HepG2 (cell line): ENCODE results near the gene PRKG1. TPM values are rescaled to one million over a fixed set of nuclear protein-coding genes. Genes with fewer than 3 reads are reported as not detected.

Experiments used
- ATAC-seq: fragments of 200-7000 bp; cut with Tn5 transposase; 3 replicates; pipeline ENCODE4 v1.9.1; 2020; ENCODE audit warnings: mild to moderate bottlenecking, moderate library complexity
- BruUV-seq: library from RNA; stranded (reverse); fragments of 400-500 nt; replicated peaks from 2 replicates; lab custom pipeline; 2021; lab: Mats Ljungman, UMichigan
- CTCF ChIA-PET: fragments of 300-600 bp; formaldehyde crosslinking; extraction: SDS; loops from one replicate; lab custom pipeline; 2021; ENCODE audit warnings: low total read pairs, inconsistent platforms, low intra/inter-chr PET ratio; lab: Yijun Ruan, JAX
- POLR2A ChIA-PET: fragments of 350-600 bp; sonication (Branson Sonifier 250); formaldehyde crosslinking; loops from one replicate; lab custom pipeline; 2020; ENCODE audit warnings: antibody characterized with exemption, inconsistent platforms; lab: Yijun Ruan, JAX
- DNase-seq: peaks from one replicate; pipeline ENCODE4 v3.0.0-alpha.2; 2015; ENCODE audit warnings: low spot score
- FAIRE-seq: peaks from 3 replicates; lab custom pipeline; 2011; peaks lifted over from hg19 to GRCh38; lab: Jason Lieb, UNC
- H2AFZ ChIP-seq: one replicate; pipeline ENCODE4 v1.6.1; 2011; ENCODE audit warnings: low read length, inconsistent platforms
- H3K27ac ChIP-seq: fragments of 300-600 bp; 3 replicates; pipeline ENCODE4 v1.8.0; 2011; ENCODE audit warnings: mixed run types, mild to moderate bottlenecking, mixed read lengths, low read length, inconsistent platforms; ENCODE audit not compliant: insufficient read depth; ENCODE audit errors: extremely low read length
- H3K27me3 ChIP-seq, 2 experiments: fragments of 200-600 bp in 1 of 2; 2 replicates in 1 of 2; 3 replicates in 1 of 2; pipeline versions ENCODE4 v1.6.0 to v1.8.0; 2011; ENCODE audit warnings: low read length in 2 of 2, mild to moderate bottlenecking in 2 of 2, moderate library complexity in 2 of 2, inconsistent platforms in 1 of 2; ENCODE audit not compliant: insufficient read depth in 2 of 2, control insufficient read depth in 1 of 2
- H3K36me3 ChIP-seq, 2 experiments: fragments of 200-600 bp in 1 of 2; replicated peaks in 1 of 2; 2 replicates in 1 of 2; 3 replicates in 1 of 2; pipeline versions ENCODE4 v1.5.1 to v1.8.0; 2011; ENCODE audit warnings: low read length in 2 of 2, inconsistent platforms in 1 of 2; ENCODE audit not compliant: insufficient read depth in 2 of 2, control insufficient read depth in 1 of 2
- H3K4me1 ChIP-seq: 2 replicates; pipeline ENCODE4 v1.5.1; 2012; ENCODE audit warnings: low read length, inconsistent platforms; ENCODE audit not compliant: insufficient read depth
- H3K4me2 ChIP-seq: 2 replicates; pipeline ENCODE4 v1.6.0; 2011; ENCODE audit warnings: low read depth, low read length, inconsistent platforms
- H3K4me3 ChIP-seq, 3 experiments: fragments of 200-600 bp in 1 of 3; sonication (generic), shearing (Covaris generic) in 1 of 3; replicated peaks in 1 of 3; 2 replicates each; pipeline ENCODE4 v1.5.1; 2011 to 2016; ENCODE audit warnings: low read length in 3 of 3, inconsistent platforms in 2 of 3, low read depth in 2 of 3, mild to moderate bottlenecking in 2 of 3, control low read depth in 1 of 3, mixed read lengths in 1 of 3; ENCODE audit not compliant: insufficient read depth in 1 of 3
- H3K79me2 ChIP-seq: one replicate; pipeline ENCODE4 v1.6.1; 2011; ENCODE audit warnings: low read length, inconsistent platforms; ENCODE audit not compliant: insufficient read depth
- H3K9ac ChIP-seq: 2 replicates; pipeline ENCODE4 v1.6.0; 2011; ENCODE audit warnings: mild to moderate bottlenecking, low read depth, low read length, inconsistent platforms; ENCODE audit not compliant: insufficient read depth
- H3K9me3 ChIP-seq: 2 replicates; pipeline ENCODE4 v1.5.1; 2012; ENCODE audit warnings: mild to moderate bottlenecking, low read length
- H4K20me1 ChIP-seq: 2 replicates; pipeline ENCODE4 v1.6.0; 2011; ENCODE audit warnings: inconsistent platforms, mild to moderate bottlenecking, low read length, moderate library complexity; ENCODE audit not compliant: insufficient read depth
- ARID3A ChIP-seq: IDR thresholded peaks from 2 replicates; pipeline ENCODE4 v1.6.1; 2012; ENCODE audit warnings: low read depth, low read length, improper control_type of control experiment
- CBX5 ChIP-seq: sonication (generic); formaldehyde crosslinking; IDR thresholded peaks from 2 replicates; pipeline ENCODE4 v1.4.0; 2020; ENCODE audit warnings: missing genetic modification reagents, borderline replicate concordance
- ZBTB46 ChIP-seq: sonication (generic); formaldehyde crosslinking; IDR thresholded peaks from 2 replicates; pipeline ENCODE4 v1.4.0; 2020; ENCODE audit warnings: mild to moderate bottlenecking, missing genetic modification reagents, borderline replicate concordance
- ZNF230 ChIP-seq: sonication (generic); formaldehyde crosslinking; IDR thresholded peaks from 2 replicates; pipeline ENCODE4 v1.4.0; 2020; ENCODE audit warnings: mild to moderate bottlenecking, missing genetic modification reagents
- ZNF281 ChIP-seq: sonication (generic); formaldehyde crosslinking; IDR thresholded peaks from 2 replicates; pipeline ENCODE4 v1.4.0; 2020; ENCODE audit warnings: missing genetic modification reagents, borderline replicate concordance
- ZNF562 ChIP-seq: sonication (generic); formaldehyde crosslinking; IDR thresholded peaks from 2 replicates; pipeline ENCODE4 v1.8.0; 2022; ENCODE audit warnings: missing genetic modification reagents, borderline replicate concordance
- ZNF589 ChIP-seq: sonication (generic); formaldehyde crosslinking; conservative IDR thresholded peaks from 2 replicates; pipeline ENCODE4 v1.8.0; 2022; ENCODE audit warnings: mild to moderate bottlenecking, moderate library complexity, missing genetic modification reagents
- WGBS: methylation state at CpG from one replicate; pipeline ENCODE4 v1.1.6; 2017; ENCODE audit warnings: low lambda C conversion rate; 5-methylcytosine and 5-hydroxymethylcytosine counted together
- in situ Hi-C: cut with HindIII; loops from 2 replicates; pipeline ENCODE4 v1.10.0; 2017; ENCODE audit warnings: low pct_unique_long_range_greater_than_20kb; ENCODE audit not compliant: extremely low pct_ligation_motif_present
- intact Hi-C: fragments of 100-400 bp; cut with micrococcal nuclease; formaldehyde crosslinking; loops from one replicate; pipeline ENCODE4 v1.10.0; 2022; ENCODE audit not compliant: unreplicated experiment
- polyA plus RNA-seq, 8 experiments: library from polyadenylated mRNA; depleted of rRNA in 3 of 8; stranded (reverse) in 7 of 8; unstranded in 1 of 8; fragments of >200 nt; fragmentation: Illumina TruSeq in 4 of 8; extraction: Trizol in 4 of 8; gene quantifications; 2 replicates each; pipeline versions ENCODE4 v1.2.1 to v1.2.3, GENCODE V29; 2011 to 2016; ENCODE audit warnings: low read depth in 4 of 8, missing spikeins in 1 of 8, mixed read lengths in 1 of 8; ENCODE audit not compliant: insufficient read depth in 1 of 8
- total RNA-seq, 5 experiments: library from RNA; depleted of rRNA; stranded (reverse); fragments of >200 nt; fragmentation: Illumina TruSeq; extraction: Trizol; gene quantifications; 2 replicates each; pipeline ENCODE4 v1.2.3, GENCODE V29; 2016; ENCODE audit warnings: low read depth in 1 of 5

PRKG1 gene
- total and polyA plus RNA-seq, 2 of the 13 experiments (the other 11 are each of a cell fraction or from before 2014, with no cell fraction given), result 0.01 TPM; not detected in 1

DNA sequence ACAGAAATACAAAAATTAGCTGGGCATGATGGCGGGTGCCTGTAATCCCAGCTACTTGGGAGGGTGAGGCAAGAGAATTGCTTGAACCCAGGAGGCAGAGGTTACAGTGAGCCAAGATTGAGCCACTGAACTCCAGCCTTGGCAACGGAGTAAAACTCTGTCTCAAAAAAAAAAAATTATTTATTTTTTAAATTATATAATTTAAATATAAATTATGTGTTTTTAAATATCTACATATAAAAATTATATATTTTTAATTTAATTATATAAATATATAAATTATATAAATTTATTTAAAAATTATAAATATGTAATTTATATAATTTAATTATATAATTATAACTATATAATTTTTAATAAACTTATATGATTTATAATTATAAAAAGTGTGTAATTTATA, 51.2 kb downstream of the PRKG1 start:
- in situ Hi-C loops, result no loop called here
- no peak for TF ChIP-seq CBX5 (CRISPR knock-in tag)
- TF ChIP-seq ZNF562 (CRISPR knock-in tag), result no peak
- TF ChIP-seq ZNF589 (CRISPR knock-in tag), result no peak
- TF ChIP-seq ZNF281 (CRISPR knock-in tag), result no peak
- no peak for TF ChIP-seq ZBTB46 (CRISPR knock-in tag)
- no peak for TF ChIP-seq ARID3A
- TF ChIP-seq ZNF230 (CRISPR knock-in tag), result no peak
- WGBS, result 93% methylated on average over 2 of the region's 2 CpGs
- Histone ChIP-seq H3K27ac (no peak overlapping the region), H4K20me1 (no peaks in the 10 kb centered on the region), H3K4me2 (no peak overlapping the region), H3K4me3 (no peak overlapping the region), H3K9me3 (no peaks in the 10 kb centered on the region), H3K79me2 (no peaks in the 10 kb centered on the region), H3K36me3 (no peaks in the 10 kb centered on the region), H3K9ac (no peak overlapping the region), H3K27me3 (no peaks in the 10 kb centered on the region; a peak in 1 of 5 replicates), H3K4me1 (no peaks in the 10 kb centered on the region), H2AFZ (no peak overlapping the region)
- ChIA-PET CTCF (no interaction called here), POLR2A (no interaction called here)
- intact Hi-C loops, result no loop called here
- no TSS peak for BruUV-seq
- DNase-seq (no peak), ATAC-seq (no peak), FAIRE-seq (no peak)
